ENCODE measurements around the gene DENND11. TPM values are rescaled to one million over a fixed set of nuclear protein-coding genes. Genes with fewer than 3 reads are reported as not detected.

Gene DENND11
- total RNA-seq, result 43.6 and 44.0 TPM in 2 replicates

GRCh38 chr7:141702047-141702567 lies at the start of gene DENND11:
Gene DENND11, minus strand, starts transcription at chr7:141702166. Its CDS starts 13 bp downstream, at chr7:141702153.
- intact Hi-C loops (cut with micrococcal nuclease), result loop anchor here (2.0 to 10.0 kb wide), 3 partner anchors 15 to 1683 kb away; partner anchors contain the start of gene ZYX

- intact Hi-C loops (cut with micrococcal nuclease), result no loop called here
Observed at GRCh38 chr7:141748396-141748795, 46.4 kb upstream of the DENND11 start.

GRCh38 chr7:141744131-141744530 lies 42.2 kb upstream of the DENND11 start:
- intact Hi-C loops (cut with micrococcal nuclease), result no loop called here

GRCh38 chr7:141742229-141742628 lies 40.3 kb upstream of the DENND11 start:
- intact Hi-C loops (cut with micrococcal nuclease), result no loop called here

- intact Hi-C loops (cut with micrococcal nuclease), result loop anchor here (2.0 to 10.0 kb wide), 3 partner anchors 396 to 1068 kb away; partner anchors contain the start of gene TMEM178B
Observed at GRCh38 chr7:141739250-141739649, 37.3 kb upstream of the DENND11 start.

- intact Hi-C loops (cut with micrococcal nuclease), result loop anchor here (1.0 to 10.0 kb wide), 15 partner anchors 37 to 1362 kb away; partner anchors contain the start of genes AGK, BRAF, MKRN1 and MRPS33
Observed at GRCh38 chr7:141738592-141739013, 36.6 kb upstream of the DENND11 start.

GRCh38 chr7:141737836-141738591 lies 36.0 kb upstream of the DENND11 start, which contains the start of gene SSBP1:
Gene SSBP1, plus strand, starts transcription at chr7:141738358. Its CDS starts 809 bp downstream, at chr7:141739167.
- intact Hi-C loops (cut with micrococcal nuclease), result loop anchor here (1.0 to 10.0 kb wide), 15 partner anchors 37 to 1362 kb away; partner anchors contain the start of genes AGK, BRAF, MKRN1 and MRPS33

- intact Hi-C loops (cut with micrococcal nuclease), result loop anchor here (5.0 to 10.0 kb wide), 2 partner anchors 398 to 1070 kb away; no protein-coding TSS in a partner anchor
Observed at GRCh38 chr7:141737118-141737835, 35.3 kb upstream of the DENND11 start.

- intact Hi-C loops (cut with micrococcal nuclease), result loop anchor here (10.0 kb wide), 1 partner anchor 403 kb away; no protein-coding TSS in a partner anchor
Observed at GRCh38 chr7:141731476-141732149, 29.6 kb upstream of the DENND11 start.

- intact Hi-C loops (cut with micrococcal nuclease), result no loop called here
Observed at GRCh38 chr7:141729020-141729419, 27.1 kb upstream of the DENND11 start.

GRCh38 chr7:141722529-141722928 lies 20.6 kb upstream of the DENND11 start:
- intact Hi-C loops (cut with micrococcal nuclease), result no loop called here

- intact Hi-C loops (cut with micrococcal nuclease), result loop anchor here (2.0 kb wide), 1 partner anchor 15 kb away; the partner anchor contains the start of gene DENND11
Observed at GRCh38 chr7:141717450-141717849, 15.5 kb upstream of the DENND11 start.

GRCh38 chr7:141715794-141716689 lies 14.1 kb upstream of the DENND11 start:
- intact Hi-C loops (cut with micrococcal nuclease), result loop anchor here (2.0 kb wide), 1 partner anchor 13 kb away; the partner anchor contains the start of gene DENND11

GRCh38 chr7:141715018-141715417 lies 13.1 kb upstream of the DENND11 start:
- intact Hi-C loops (cut with micrococcal nuclease), result no loop called here

- intact Hi-C loops (cut with micrococcal nuclease), result no loop called here
Observed at GRCh38 chr7:141714571-141714970, 12.6 kb upstream of the DENND11 start.

- intact Hi-C loops (cut with micrococcal nuclease), result no loop called here
Observed at GRCh38 chr7:141713890-141714289, 11.9 kb upstream of the DENND11 start.

- intact Hi-C loops (cut with micrococcal nuclease), result no loop called here
Observed at GRCh38 chr7:141712603-141713255, 10.8 kb upstream of the DENND11 start.

- intact Hi-C loops (cut with micrococcal nuclease), result no loop called here
Observed at GRCh38 chr7:141710301-141710700, 8.3 kb upstream of the DENND11 start.

- intact Hi-C loops (cut with micrococcal nuclease), result loop anchor here (10.0 kb wide), 1 partner anchor 1675 kb away; the partner anchor contains the start of gene ZYX
Observed at GRCh38 chr7:141709749-141710148, 7.8 kb upstream of the DENND11 start.
